Heart left ventricle (tissue), 13 donors: ENCODE results near the gene MYO10.

Source experiments
- CTCF ChIP-seq, 12 donors: fragments of 200-600 bp; sonication (generic) in 4 of 12; IDR thresholded peaks; one replicate each; pipeline versions ENCODE4 v1.5.0 to v1.8.0; 2018 to 2022; ENCODE audit warnings: antibody characterized with exemption in 12 of 12, mild to moderate bottlenecking in 5 of 12
- POLR2A ChIP-seq, 2 donors: fragments of 450-650 bp; IDR thresholded peaks; one replicate each; pipeline ENCODE4 v1.6.1; 2017; ENCODE audit warnings: antibody characterized with exemption in 2 of 2, mild to moderate bottlenecking in 2 of 2, moderate library complexity in 2 of 2
- donor health status: ischemic (EF 13 %, LVEDD 7.1; RV severe dilation, severe dysfunction).
- donor health status: DM: no; HTN: yes; CAD: no.
- donor health status: DM: no; HTN: no; CAD: no.
- donor health status: ischemic (EF 25% LVEDD 6.9; RV normal size, moderate dysfunction).
- donor health status: ischemic (EF 25% LVEDD 5.7; RV mildly dilated, moderate dysfunction).
- donor health status: ischemic (EF 35%, LVEDD 5.7; RV mildly dilated, moderate dysfunction).
- donor health status: nonischemic (EF 11% LVEDD 7.7; RV severe dilation, severe dysfunction).
- donor health status: DM: yes; HTN: yes; CAD: no.
- donor health status: PGD.
- donor health status: ischemic (EF 29% LVEDD 5.4; RV normal size, mild dysfunction).
- donor health status: nonischemic (EF 23%, LVEDD 6.1; RV moderate dilation, normal function).

- TF ChIP-seq POLR2A (IDR thresholded peaks at IDR 0.05) (no peak), CTCF (IDR thresholded peaks at IDR 0.05) (no peak)
Measured at GRCh38 chr5:16665601-16666000, 270.5 kb downstream of the MYO10 start.
